B cell (primary cell): ENCODE results near the gene CCR3. TPM values are rescaled to one million over a fixed set of nuclear protein-coding genes. Genes with fewer than 3 reads are reported as not detected.

Source experiments
- ATAC-seq: fragments of 200-7000 bp; cut with Tn5 transposase; one replicate; pipeline ENCODE4 v1.10.0; 2021; ENCODE audit warnings: low read depth, mild to moderate bottlenecking, moderate number of reproducible peaks, moderate library complexity
- CTCF ChIA-PET: fragments of 350-600 bp; sonication (Branson Sonifier 250); formaldehyde crosslinking; loops from one replicate; lab custom pipeline; 2021; ENCODE audit warnings: antibody characterized with exemption, inconsistent platforms; lab: Charles Lee
- POLR2A ChIA-PET: fragments of 350-600 bp; sonication (Branson Sonifier 250); formaldehyde crosslinking; loops from one replicate; lab custom pipeline; 2021; ENCODE audit warnings: antibody characterized with exemption; lab: Charles Lee
- DNase-seq: peaks from one replicate; pipeline ENCODE4 v3.0.0; 2013
- H2AFZ ChIP-seq: 2 replicates; pipeline ENCODE4 v1.6.1; 2012; ENCODE audit warnings: mild to moderate bottlenecking, low read depth, low read length; ENCODE audit not compliant: insufficient read depth, poor library complexity, severe bottlenecking
- H3K27ac ChIP-seq, 2 donors: 1 replicate in 1 of 2; 2 replicates in 1 of 2; pipeline ENCODE4 v1.5.1; 2012 to 2013; ENCODE audit warnings: low read length in 2 of 2, mild to moderate bottlenecking in 2 of 2, moderate library complexity in 1 of 2
- H3K27me3 ChIP-seq, 4 experiments: fragments of 200-600 bp in 1 of 4; sonication (generic) in 1 of 4; replicated peaks in 1 of 4; 1 replicate in 2 of 4; 2 replicates in 2 of 4; pipeline versions ENCODE4 v1.6.1 to v1.7.0; 2013 to 2016; ENCODE audit warnings: low read length in 3 of 4, mild to moderate bottlenecking in 2 of 4, mixed read lengths in 1 of 4, moderate library complexity in 1 of 4; ENCODE audit not compliant: insufficient read depth in 4 of 4, control insufficient read depth in 3 of 4; ENCODE audit errors: control extremely low read depth in 1 of 4
- H3K36me3 ChIP-seq, 2 experiments: replicated peaks in 1 of 2; 1 replicate in 1 of 2; 2 replicates in 1 of 2; pipeline versions ENCODE4 v1.6.1 to v1.7.1; 2013; ENCODE audit warnings: low read length in 1 of 2; ENCODE audit not compliant: insufficient read depth in 2 of 2, control insufficient read depth in 1 of 2; ENCODE audit errors: control extremely low read depth in 1 of 2, extremely low read depth in 1 of 2
- H3K4me1 ChIP-seq, 2 donors: fragments of 200-600 bp in 1 of 2; sonication (generic) in 1 of 2; 1 replicate in 1 of 2; 2 replicates in 1 of 2; pipeline versions ENCODE4 v1.5.1 to v1.6.1; 2013 to 2017; ENCODE audit warnings: low read length in 2 of 2; ENCODE audit not compliant: control insufficient read depth in 2 of 2, insufficient read depth in 2 of 2
- H3K4me2 ChIP-seq: replicated peaks from 2 replicates; pipeline ENCODE3; 2012; ENCODE audit warnings: mild to moderate bottlenecking, low read depth, low read length; ENCODE audit not compliant: poor library complexity, severe bottlenecking
- H3K4me3 ChIP-seq, 5 experiments: fragments of 200-600 bp in 1 of 5; sonication (generic) in 1 of 5; 1 replicate in 3 of 5; 2 replicates in 2 of 5; pipeline versions ENCODE4 v1.5.1 to v1.7.0; 2011 to 2016; ENCODE audit warnings: low read length in 4 of 5, mild to moderate bottlenecking in 4 of 5, low read depth in 2 of 5, control low read depth in 1 of 5, moderate library complexity in 1 of 5; ENCODE audit not compliant: insufficient read depth in 1 of 5; ENCODE audit errors: control extremely low read depth in 1 of 5, extremely low read depth in 1 of 5
- H3K79me2 ChIP-seq: fragments of 200-600 bp; sonication (generic); one replicate; pipeline ENCODE4 v1.6.0; 2016; ENCODE audit warnings: low read length; ENCODE audit not compliant: control insufficient read depth, insufficient read depth
- H3K9ac ChIP-seq: fragments of 200-600 bp; sonication (generic); 2 replicates; pipeline ENCODE4 v1.6.1; 2017; ENCODE audit warnings: mild to moderate bottlenecking, low read length, moderate library complexity
- H3K9me3 ChIP-seq, 3 donors: one replicate each; pipeline versions ENCODE4 v1.6.1 to v1.7.1; 2013; ENCODE audit warnings: low read length in 2 of 3; ENCODE audit not compliant: control insufficient read depth in 2 of 3, insufficient read depth in 1 of 3; ENCODE audit errors: control extremely low read depth in 1 of 3
- H4K20me1 ChIP-seq: 2 replicates; pipeline ENCODE4 v1.6.0; 2012; ENCODE audit warnings: mild to moderate bottlenecking, low read length; ENCODE audit not compliant: insufficient read depth, control insufficient read depth, poor library complexity, severe bottlenecking
- H3K27ac Mint-ChIP-seq: one replicate; pipeline ENCODE4 v1.8.0; 2021; ENCODE audit warnings: mixed read lengths
- H3K27me3 Mint-ChIP-seq: one replicate; pipeline ENCODE4 v1.8.0; 2021; ENCODE audit warnings: mixed read lengths
- H3K4me1 Mint-ChIP-seq: one replicate; pipeline ENCODE4 v1.8.0; 2021; ENCODE audit warnings: mixed read lengths
- H3K4me3 Mint-ChIP-seq: one replicate; pipeline ENCODE4 v1.8.0; 2021; ENCODE audit warnings: mixed read lengths
- H3K9me3 Mint-ChIP-seq: one replicate; pipeline ENCODE4 v1.8.0; 2022; ENCODE audit warnings: mixed read lengths; ENCODE audit not compliant: insufficient read depth
- CTCF ChIP-seq: fragments of 200-600 bp; IDR thresholded peaks from one replicate; pipeline ENCODE4 v1.8.0; 2022; ENCODE audit warnings: antibody characterized with exemption, mild to moderate bottlenecking
- EZH2 ChIP-seq: IDR thresholded peaks from 2 replicates; pipeline ENCODE4 v1.6.1; 2012; ENCODE audit warnings: borderline replicate concordance, low read depth, mild to moderate bottlenecking, moderate library complexity, low read length; ENCODE audit not compliant: insufficient read depth, poor library complexity, severe bottlenecking
- WGBS: methylation state at CpG from one replicate; pipeline ENCODE4 v1.1.5; 2013; ENCODE audit warnings: missing lambda C conversion rate; ENCODE audit not compliant: insufficient coverage; 5-methylcytosine and 5-hydroxymethylcytosine counted together
- intact Hi-C: fragments of 100-400 bp; cut with micrococcal nuclease; formaldehyde crosslinking; loops from one replicate; pipeline ENCODE4 v1.10.0; 2022
- polyA plus RNA-seq: library from polyadenylated mRNA; depleted of rRNA; stranded (reverse); fragments of >200 nt; gene quantifications from 2 replicates; pipeline ENCODE4 v1.2.3, GENCODE V29; 2012
- total RNA-seq, 2 donors: library from RNA; stranded (reverse); fragments of 120-200 nt in 1 of 2; gene quantifications; 1 replicate in 1 of 2; 2 replicates in 1 of 2; pipeline versions ENCODE4 v1.2.3 to v1.2.4, GENCODE V29; 2013 to 2022

Gene CCR3
- total and polyA plus RNA-seq, 2 donors (not counting 1 experiment from before 2014, with no cell fraction given) = 0.19 TPM; not detected in 1

GRCh38 chr3:46221938-46222337 is 20.3 kb upstream of the CCR3 start:
- H3K27ac Mint-ChIP-seq = peak overlapping the region; percentile 62
- TF ChIP-seq EZH2 = no peak
- no peak for TF ChIP-seq CTCF
- 89% methylated on average over 1 of the region's 1 CpG for WGBS
- H3K9me3 Mint-ChIP-seq = peaks cover 6% of the 10 kb centered on the region
- H3K4me1 Mint-ChIP-seq = peaks cover 48% of the 10 kb centered on the region
- H3K4me1 ChIP-seq = peaks cover 35 to 41% of the 10 kb centered on the region in 2 donors
- H4K20me1 ChIP-seq = no peaks in the 10 kb centered on the region
- POLR2A ChIA-PET = no interaction called here
- no peaks in the 10 kb centered on the region for H3K27me3 ChIP-seq
- no peaks in the 10 kb centered on the region for H3K27me3 Mint-ChIP-seq
- no peaks in the 10 kb centered on the region for H3K36me3 ChIP-seq
- peak overlapping the region; percentile 60 for H3K4me3 Mint-ChIP-seq
- H3K9me3 ChIP-seq = no peaks in the 10 kb centered on the region
- no peak overlapping the region for H2AFZ ChIP-seq
- H3K4me2 ChIP-seq = peak overlapping the region; percentile 43
- peak overlapping the region; percentile 44 to 50 for H3K27ac ChIP-seq
- H3K9ac ChIP-seq = no peak overlapping the region
- intact Hi-C loops = loop anchor here (2.0 kb wide), 2 partner anchors 15 to 35 kb away; no protein-coding TSS in a partner anchor
- no peaks in the 10 kb centered on the region for H3K79me2 ChIP-seq
- DNase-seq (peak; percentile 20), ATAC-seq (no peak)
- H3K4me3 ChIP-seq = no peak overlapping the region
- CTCF ChIA-PET = interaction anchor here (1.2 to 2.3 kb wide), 2 partner anchors 14 to 143 kb away, joined by 3 to 13 read pairs; partner anchors contain the start of gene CCR1

- Mint-ChIP-seq H3K27ac (peak overlapping the region; percentile 74), H3K27me3 (no peaks in the 10 kb centered on the region), H3K4me1 (peaks cover 49% of the 10 kb centered on the region), H3K4me3 (peak overlapping the region; percentile 60), H3K9me3 (peaks cover 6% of the 10 kb centered on the region)
- H3K27me3 ChIP-seq = no peaks in the 10 kb centered on the region
- peak; percentile 72 for ATAC-seq
- peak; percentile 66 for DNase-seq
- H3K9me3 ChIP-seq = no peaks in the 10 kb centered on the region
- H2AFZ ChIP-seq = no peak overlapping the region
- no peaks in the 10 kb centered on the region for H4K20me1 ChIP-seq
- H3K27ac ChIP-seq = peak overlapping the region; percentile 44 to 50
- intact Hi-C loops = loop anchor here (2.0 kb wide), 2 partner anchors 14 to 36 kb away; no protein-coding TSS in a partner anchor
- TF ChIP-seq EZH2 (no peak), CTCF (no peak)
- CTCF ChIA-PET = interaction anchor here (2.3 kb wide), 1 partner anchor 14 kb away, joined by 13 read pairs; the partner anchor contains the start of gene CCR1
- H3K9ac ChIP-seq = no peak overlapping the region
- POLR2A ChIA-PET = no interaction called here
- peaks cover 35 to 41% of the 10 kb centered on the region in 2 donors for H3K4me1 ChIP-seq
- H3K79me2 ChIP-seq = no peaks in the 10 kb centered on the region
- no peaks in the 10 kb centered on the region for H3K36me3 ChIP-seq
- WGBS = 83% methylated on average over 1 of the region's 7 CpGs
- peak overlapping the region; percentile 43 for H3K4me2 ChIP-seq
- no peak overlapping the region for H3K4me3 ChIP-seq
Measured at GRCh38 chr3:46222435-46223161, 19.7 kb upstream of the CCR3 start.
